DMS79 treated with DMSO at 0.1 percent for 48 hours (cell line): ENCODE data around the gene TTLL1.
"Not testable (repeated sequence)": the region's sequence is repeated elsewhere in the genome, so short reads cannot be mapped to it uniquely, and the experiment has no call there.

Experiments used
- DNase-seq: peaks from one replicate; lab custom pipeline; 2025; lab: John Stamatoyannopoulos, UW

TTLL1 gene

DNA sequence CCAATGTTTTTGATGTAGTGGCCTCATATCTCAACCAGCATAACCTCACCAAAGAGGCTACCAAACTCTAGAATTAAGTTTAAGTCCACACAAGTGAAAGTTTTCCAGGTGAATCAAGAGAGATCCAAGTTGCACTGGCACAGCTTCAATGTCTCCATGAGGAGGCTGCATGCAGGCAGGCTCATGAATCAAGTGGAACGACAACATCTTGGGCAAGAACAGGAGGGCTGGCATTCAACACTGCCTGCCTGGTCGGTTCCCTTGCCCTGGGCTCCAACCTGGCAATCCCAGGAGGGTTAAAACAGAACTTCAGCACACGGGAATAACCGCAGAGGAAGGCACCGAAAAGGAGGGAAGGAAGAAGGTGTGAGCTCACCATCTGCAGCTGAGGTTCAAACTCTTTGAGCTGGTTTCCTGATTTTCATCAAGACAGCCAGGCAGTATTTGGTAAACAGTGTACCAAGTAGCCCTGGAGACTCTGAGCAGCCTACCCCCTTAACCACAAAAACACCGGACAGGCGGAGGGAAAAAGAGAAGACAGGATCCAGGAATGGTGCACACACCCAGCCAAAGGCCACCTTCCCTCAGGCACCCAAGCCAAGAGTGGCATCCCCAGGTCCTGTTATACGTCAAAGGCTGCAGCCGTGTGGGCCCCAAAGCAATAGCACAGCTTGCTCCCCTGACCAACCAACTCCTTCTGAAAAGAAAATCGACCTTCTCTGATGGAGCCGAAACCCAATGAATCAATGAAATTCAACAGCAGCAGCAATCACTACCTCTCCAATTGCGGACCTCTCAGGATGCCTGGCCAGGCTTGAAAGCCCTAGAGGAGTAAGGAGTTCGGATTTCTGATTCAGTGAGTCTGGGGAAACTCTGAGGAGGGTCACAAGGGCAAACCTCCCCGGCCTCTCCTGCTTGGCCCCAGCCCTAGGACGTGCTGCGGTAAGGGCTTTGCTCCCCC is 75.6 kb downstream of the TTLL1 start:
- no peak for DNase-seq

DNA sequence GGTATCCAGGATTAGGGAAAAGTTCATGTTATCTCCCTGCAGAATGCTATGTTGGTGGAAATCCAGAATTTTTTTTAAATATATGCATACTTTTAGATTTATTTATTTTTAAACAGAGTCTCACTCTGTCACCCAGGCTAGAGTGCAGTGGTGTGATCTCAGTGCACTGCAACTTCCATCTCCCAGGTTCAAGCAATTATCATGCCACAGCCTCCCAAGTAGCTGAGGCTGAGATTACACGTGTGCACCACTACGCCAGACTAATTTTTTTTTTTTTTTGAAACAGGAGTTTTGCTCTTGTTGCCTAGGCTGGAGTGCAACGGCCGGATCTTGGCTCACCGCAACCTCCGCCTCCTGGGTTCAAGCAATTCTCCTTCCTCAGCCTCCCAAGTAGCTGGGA is 76.8 kb downstream of the TTLL1 start:
- no peak for DNase-seq

DNA sequence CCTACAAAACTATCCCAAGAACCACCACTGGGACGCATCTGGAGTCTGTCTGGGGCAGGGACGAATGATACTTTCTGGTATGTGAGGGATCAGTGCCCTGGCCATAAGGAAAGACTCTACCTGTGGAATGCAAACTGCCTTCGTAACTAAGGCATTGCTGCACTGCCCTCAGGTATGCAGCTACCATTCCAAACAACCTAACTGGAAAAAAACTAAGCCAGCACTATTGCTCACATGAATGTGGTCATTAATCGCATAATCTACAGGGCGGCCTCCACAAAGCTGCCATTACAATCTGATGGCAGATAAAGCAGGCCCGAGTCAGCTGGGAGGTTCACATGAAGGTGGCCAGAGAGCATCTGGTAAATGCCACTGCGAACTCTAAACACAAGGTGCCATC is 78.1 kb downstream of the TTLL1 start:
- DNase-seq = no peak

DNA sequence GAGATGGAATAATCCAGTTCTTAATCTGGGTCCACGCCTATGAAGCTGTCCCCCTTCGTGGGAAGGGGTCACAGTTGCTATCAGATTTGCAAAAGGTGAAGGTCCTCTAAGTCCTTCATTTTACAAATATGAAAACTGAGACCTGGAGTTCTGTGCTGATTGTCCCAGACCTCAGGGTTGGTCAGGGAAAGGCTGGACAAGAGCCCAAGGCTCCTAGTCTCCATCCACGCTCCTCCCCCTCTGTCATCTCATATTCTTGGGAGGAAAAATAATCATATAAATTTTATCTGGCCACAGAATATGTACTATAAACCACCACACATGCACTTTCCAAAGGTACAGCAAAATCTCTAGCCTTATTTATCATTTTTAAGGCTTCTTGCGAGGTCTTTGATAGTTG is 79.7 kb downstream of the TTLL1 start:
- no peak for DNase-seq

DNA sequence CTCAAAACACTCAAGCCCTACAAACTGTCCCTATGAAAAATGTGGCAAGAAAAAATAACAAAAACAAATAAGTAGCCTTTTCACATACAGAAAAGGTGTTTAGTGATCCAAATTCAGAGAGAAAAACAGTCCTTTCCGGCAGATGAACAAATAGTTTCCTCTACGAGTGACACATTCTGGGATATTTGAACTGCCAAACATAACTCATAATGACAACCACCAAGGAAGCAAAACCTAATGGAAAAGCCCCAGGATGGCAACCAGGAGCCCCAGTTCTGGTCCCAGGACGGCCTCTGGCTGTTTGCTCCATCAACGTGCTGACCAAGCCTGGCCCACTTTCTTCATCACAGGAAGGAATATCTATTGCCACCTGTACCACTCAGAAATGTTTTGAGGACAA is 80.3 kb downstream of the TTLL1 start:
- DNase-seq = no peak

DNA sequence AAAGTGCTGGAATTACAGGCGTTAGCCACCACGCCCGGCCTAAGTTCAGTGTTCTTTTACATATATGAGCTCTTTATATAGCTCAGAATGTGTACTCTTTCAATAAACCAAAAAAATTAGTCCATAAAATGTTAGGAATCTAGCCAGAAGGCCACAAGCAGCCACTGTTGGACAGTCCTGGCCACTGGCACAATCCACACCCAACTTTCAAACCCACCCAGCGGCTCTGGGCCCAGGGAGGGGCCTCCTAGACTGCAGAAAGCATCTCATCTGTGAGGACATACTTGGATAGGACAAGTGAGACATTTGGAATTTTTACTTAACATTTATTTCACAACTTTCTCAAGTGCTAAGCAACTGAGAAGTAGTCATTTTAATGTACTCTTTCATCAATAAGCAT is 80.7 kb downstream of the TTLL1 start:
- DNase-seq = no peak

DNA sequence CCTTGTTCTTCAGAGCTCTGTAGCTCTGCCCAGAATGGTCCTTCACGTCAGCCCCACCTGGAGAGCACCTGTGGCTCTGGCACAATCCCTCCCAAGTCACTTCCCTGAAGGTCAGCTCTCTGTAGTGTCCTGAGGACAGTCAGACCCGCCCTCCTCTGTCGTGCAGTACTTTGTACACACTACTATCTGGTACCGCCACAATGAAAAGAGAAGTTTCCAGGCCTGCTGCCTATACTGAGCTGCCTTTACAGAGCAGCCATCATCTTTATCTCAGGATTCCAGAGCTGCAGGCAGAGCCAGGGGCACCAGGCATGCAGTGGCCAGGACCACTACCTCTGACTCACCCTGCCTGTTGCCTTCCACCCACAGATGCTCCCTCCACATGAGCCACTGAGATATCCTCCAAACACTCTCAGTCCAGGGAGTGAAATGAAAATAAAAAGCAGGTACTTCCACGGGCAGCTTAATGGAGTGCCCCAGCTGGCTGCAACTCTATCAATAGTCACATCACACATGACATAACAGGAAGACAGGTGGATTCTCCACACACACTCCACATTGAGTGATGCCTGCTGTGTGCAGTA is 81.6 kb downstream of the TTLL1 start:
- DNase-seq = no peak

DNA sequence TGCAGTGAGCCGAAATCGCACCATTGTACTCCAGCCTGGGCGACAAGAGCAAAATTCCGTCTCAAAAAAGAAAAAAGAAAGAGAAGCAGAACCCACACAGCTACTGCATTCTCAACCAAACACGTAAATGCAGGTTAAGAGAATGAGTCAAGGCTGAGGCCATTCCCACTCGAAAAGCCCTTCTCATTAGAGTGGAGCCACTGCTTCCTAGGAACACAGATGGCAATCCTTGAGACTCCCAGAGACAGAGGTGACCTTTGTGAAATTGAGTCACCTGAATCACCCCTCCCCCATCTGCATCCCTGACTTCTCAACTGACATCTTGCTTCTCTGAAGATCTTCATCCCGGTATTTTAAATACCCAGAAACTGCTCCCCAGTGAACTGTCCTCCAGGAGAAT is 82.4 kb downstream of the TTLL1 start:
- no peak for DNase-seq

DNA sequence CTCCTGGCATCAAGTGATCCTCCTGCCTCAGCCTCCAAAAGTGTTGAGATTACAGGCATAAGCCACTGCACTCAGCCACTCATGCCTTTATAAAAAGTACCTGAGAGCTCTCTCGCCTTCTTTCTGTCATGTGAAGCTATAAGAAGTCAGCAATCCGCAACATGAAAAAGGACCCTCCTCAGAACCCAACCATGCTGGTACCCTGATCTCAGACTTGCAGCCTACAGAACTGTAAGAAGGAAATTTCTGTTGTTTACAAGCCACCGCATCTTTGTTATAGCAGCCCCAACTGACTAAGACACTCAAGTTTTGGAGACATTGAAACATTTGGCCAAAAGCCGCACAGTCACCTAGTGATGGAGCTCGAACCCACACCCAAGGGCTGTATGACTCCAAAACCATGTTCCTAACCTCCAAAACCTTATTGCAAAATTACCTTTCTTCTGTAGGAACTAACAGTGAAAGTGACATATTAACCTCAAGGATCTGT is 83.1 kb downstream of the TTLL1 start:
- DNase-seq = no peak

DNA sequence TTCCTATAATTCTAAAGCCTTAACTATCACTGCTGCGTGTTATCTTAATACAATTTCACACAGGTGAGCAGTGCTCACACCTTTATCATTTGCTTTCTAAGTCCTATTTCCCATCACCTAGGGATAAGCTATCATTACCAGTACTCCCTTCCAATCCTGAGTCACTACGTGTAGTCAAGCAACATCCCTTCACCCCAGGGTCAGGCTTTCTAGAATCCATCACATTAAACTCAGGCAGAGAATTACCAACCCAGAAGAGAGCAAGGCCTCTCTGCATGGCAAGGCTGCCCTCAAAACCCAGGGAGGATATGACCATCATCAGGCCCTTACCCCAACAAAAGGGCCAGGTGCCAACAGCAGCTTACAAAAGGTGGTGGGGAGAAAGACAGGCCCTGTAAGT is 84.1 kb downstream of the TTLL1 start:
- no peak for DNase-seq

DNA sequence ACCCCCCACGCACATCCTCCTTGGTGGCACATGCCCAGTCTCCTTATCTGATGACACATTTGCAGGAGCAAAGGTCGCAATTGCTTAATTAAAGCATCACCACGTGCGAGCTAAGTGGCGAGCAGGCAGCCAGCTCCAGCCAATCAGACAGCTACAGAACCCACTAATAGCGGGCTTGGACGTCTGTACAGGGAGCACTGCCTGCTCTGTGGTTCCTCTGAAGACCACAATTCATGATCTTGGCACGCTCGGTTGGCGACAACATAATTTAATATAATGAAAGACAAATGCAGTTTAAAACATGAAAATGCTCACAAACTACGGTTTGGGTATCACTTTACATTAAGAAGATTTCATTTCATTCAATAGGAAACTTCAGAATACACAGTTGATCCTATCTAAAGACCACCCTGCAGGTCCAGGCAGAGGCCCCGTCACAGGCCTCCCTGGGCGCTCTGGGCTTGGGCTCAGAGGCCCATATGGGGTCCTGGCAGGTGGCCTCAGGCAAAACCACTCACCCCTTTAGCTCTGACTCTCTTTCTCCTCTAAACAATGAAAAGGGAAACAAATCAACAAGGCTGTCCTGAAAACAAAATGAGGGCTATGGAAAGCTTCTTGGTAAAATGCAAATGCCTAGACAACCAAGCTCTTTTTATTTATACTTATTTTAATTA is 84.7 kb downstream of the TTLL1 start:
- no peak for DNase-seq

DNA sequence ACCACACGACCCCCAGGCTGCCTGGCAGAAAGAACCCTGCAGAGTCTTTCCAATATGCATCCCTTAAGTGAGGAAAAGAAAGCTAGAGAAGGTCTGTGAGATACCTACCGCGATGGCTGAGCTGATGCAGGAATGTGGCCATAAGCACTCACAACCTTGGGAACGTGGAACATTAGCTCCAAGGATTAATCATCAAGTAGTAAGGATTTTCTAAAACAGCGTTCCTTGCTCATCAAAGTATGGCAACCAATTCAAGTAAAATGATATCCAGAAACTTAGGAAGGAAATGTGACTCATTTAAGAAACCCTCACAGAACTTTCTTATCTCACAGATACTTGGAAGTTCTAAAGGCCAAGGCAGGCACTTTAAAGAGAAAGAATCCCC is 87.0 kb downstream of the TTLL1 start:
- no peak for DNase-seq

DNA sequence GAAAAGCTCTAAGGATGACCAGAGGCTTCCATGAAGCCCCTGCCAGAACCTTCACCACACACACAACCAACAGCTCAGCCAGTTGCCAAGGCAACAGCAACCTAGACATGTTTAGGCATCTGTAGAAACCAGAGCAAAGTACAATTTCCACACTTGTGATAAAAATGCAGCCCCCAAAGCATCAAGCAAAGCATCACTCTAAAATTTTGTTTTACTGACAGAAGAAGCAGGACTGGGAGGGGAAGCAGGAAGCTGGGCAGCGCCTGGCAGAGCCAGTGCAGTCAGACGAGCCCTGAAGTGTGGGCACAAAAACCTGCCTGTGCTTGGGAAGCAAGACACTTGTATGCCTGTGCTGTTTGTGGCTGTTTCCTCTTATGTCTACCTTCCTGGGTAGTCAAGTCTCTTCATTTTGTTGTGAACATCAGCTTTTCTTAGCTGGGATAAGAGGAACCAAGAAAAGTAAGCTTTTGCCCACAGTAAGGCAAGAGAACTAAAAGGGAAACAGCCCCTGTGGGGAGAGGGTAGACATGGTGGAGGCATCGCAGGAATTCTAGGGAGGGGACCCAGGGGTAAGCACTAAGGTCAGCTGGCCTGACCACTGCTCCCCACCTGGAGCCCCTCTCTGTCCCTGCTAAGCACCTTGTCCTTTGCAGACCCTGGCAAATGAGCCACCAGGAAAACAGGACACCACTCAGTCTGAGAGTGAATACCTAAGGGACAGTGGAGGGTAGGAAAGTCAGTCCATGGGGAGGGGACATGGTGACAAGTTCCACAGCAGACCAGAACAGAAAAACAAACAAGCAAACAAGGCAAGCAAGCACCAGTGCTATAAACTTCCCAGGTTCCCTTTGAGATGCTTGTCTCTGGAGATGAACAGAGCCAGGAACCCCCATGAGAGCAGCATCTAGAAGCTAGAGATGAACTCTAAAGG is 87.7 kb downstream of the TTLL1 start:
- DNase-seq = no peak

DNA sequence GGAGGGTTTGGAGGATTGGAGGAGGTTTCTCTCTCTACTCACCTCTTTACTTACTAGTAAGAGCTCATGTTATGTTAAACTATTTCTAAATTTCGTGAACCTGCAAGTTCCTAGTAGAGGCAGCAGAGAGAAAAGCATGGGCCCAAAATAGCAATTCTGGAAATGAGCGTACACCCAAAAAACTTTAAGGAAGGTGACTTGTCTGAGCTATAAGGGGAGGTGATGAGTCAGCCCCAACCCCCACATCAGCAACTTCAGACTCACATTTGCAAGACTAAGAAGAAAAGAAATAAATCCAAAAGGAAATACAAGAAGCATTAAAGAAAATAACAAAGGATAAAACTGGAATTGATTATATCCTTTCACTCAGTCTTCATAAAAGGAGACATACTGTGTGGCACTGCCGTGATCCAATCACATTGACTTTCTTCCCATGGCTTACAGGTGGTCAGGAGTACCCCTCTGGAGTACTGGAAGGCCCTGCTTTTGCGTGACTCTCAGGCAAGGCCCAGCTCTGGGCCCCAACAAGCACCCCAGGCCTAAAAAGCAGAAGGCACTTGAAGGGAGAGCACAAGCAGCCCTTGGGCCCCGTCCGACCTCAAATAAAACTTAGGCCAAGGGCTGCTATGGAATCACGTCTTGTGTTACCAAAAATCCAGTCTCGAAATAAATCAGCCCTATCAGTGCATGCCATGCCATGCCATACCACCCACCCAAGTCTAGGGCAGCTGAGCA is 88.6 kb downstream of the TTLL1 start:
- no peak for DNase-seq

DNA sequence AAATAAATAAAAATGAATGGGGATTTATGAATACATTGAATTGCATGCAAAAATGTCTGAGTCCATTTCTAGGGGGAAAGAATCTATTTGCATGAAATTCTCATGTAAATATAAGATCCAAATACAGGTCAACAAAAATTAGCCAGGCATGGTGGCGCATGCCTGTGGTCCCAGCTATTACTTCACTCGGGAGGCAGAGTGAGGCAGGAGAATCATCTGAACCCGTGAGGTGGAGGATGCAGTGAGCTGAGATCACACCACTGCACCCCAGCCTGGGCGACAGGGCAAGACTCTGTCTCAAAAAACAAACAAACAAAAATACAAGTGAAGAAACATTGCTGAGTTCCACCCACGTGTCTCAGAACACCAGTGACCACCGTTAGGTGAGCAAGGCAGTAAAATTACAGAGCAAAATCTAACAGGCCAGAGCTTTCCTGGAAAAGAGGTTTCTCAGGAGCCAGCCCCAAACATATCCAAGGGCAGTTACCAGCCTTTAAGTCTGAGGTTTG is 91.6 kb downstream of the TTLL1 start:
- DNase-seq = no peak

DNA sequence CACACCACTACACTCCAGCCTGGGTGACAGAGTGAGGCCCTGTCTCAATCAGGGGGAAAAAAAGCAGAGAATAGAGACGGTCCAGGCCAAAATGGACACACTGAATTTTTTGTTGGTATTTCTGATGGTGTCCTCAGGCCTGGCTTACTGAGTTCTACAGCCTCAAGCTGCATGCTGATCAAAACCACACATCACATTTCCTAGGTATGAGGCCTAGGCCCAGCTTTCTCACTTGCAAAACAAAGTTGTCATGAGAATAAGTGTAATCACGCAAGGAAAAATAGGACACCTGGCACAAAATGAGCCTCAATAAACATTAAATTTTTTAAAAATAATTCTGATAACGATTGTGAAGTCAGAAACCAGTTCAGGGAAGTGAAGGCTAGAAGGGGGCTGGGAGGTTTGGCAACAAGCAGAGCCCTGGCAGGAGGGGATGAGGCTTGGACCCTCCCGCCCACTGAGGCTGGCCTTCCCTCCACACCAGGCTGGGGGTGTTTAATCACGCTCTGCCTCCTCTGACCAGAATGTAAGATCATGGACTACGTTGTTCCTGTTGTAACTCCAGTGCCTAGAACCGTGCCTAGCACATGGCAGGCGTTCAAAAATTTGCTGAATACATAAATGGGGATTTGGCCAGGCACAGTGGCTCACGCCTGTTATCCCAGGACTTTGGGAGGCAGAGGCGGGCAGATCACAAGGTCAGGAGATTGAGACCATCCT is 92.4 kb downstream of the TTLL1 start:
- no peak for DNase-seq

DNA sequence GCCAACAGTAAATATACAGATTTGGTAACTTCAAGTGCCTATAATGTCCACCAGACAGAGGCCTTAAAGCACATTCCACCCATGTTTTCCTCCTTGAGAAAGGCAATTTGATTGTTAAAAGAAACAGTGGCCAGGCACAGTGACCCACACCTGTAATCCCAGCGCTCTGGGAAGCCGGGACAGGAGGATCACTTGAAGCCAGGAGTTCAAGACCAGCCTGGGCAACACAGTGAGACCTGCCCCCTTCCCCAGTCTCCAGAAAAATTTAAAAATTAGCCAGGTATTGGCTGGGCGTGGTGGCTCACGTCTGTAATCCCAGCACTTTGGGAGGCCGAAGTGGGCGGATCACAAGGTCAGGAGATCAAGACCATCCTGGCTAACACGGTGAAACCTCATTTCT is 93.5 kb downstream of the TTLL1 start:
- DNase-seq = not testable (repeated sequence)

DNA sequence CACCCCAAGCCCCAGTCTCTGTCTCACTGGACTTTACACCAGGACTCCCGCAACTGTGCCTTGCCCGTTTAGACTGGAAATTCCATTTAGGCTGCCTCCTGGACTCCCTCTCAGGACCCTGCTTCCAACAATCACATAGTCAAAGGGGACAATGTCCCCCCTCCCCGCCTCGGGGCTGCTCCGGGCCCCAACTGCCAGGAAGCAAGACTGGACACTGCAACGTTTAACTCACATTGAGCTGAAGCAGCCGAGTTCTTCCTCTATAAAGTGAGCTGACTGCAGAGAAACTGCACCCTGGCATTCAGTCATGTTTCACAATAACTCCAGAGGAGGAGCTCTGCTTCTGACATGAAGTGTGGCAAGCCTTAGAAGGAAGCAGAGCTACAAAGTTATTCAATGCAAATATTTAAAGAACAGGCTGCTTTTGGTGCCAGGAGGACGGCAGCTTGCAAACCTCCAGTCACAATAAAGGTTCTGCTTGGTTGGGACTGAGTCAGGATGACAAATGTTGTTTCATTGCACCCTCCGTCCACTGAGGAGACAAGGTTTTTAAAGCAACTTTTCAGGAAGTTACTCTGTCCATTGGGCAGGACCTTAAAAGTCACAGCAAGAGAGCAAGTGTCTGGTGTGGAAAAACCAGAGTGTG is 94.2 kb downstream of the TTLL1 start:
- DNase-seq = no peak

DNA sequence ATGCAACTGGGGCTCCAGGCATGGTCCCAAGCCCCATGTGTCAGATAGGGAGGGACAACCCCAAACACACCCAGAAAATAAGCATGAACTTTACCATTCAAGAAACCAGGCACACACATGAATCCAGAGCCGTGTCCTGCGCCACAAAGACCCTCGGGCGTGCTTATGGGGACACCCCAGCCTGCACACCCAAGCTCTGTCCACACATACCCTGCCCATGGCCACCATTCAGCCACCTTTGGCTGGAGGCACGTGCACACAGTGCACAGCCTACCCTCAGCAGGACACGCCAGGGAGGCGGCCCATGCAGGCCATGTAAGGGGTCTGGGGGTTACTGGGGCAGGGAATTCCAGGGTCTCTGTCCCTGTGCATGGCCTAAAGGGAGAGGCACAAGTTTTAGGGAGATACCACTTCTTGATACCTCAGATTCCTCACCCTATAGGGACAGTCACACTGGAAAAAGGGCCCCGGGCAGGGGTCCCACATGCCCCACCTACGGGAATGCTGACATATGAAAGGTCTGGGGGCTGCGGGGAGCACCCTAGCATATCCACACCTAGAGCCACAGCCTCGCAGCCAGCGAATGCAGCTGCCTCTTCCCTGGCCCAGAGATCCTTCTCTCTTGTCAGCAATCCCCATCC is 94.8 kb downstream of the TTLL1 start:
- DNase-seq = no peak
